ENCODE measurements around the gene RHOXF2.
"Not testable (repeated sequence)": the region's sequence is repeated elsewhere in the genome, so short reads cannot be mapped to it uniquely, and the experiment has no call there.

Gene RHOXF2

DNA sequence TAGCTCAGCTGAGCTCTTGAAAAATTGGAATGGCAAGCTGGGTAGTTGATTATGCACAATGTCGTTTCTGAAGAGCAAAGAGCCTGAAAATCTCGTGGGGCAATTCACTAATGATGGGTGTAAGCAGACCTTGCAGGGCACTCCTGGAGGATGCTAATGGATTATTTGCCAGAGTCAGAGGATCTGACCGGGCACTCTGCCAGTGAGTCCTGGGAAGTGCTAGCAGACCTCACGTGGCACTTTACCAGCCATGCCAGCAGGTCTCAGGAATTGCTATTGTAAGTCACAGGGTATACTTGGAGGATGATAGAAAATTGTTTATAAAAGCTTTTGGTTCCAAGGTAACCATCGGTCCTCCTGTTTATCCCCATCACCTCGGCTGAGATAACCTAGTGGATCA is 37.4 kb downstream of the RHOXF2 start:
- not testable (repeated sequence) for DNase-seq (ENCODE audit: low read depth); H3K4me3 ChIP-seq (ENCODE audit: low read depth, low read length)

DNA sequence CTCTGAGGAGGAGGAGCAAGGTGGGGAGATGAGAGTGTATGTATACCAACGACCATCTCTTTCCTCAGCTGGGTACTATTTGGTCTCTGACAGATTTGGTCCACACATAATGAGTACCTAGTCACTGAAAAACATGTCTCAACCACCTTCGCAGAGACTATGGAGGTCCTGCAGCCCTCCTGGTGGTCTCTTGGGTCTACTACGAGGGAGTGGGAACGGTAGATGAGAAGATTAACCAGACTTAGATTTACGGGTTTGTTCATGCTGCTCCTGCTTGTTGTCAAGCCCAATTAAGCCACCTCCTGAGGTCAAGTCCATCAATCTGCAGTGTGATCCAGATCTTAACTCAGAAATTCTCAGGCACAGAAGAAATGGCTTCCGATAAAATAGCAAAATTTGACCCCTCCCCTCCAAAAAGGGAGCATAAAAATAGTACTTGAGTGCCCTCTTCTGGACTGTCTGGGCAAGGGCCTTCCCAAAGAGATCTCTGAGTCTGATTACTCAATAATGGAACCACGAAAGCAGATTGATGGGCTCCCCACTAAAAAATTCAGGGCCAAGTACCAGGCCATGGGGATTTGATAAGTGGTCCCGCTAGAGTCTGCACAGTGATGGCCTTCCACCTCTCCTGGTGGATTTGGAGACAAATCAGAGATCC is 38.3 kb downstream of the RHOXF2 start:
- H3K4me3 ChIP-seq (ENCODE audit: low read depth, low read length); DNase-seq (ENCODE audit: low read depth): not testable (repeated sequence)

DNA sequence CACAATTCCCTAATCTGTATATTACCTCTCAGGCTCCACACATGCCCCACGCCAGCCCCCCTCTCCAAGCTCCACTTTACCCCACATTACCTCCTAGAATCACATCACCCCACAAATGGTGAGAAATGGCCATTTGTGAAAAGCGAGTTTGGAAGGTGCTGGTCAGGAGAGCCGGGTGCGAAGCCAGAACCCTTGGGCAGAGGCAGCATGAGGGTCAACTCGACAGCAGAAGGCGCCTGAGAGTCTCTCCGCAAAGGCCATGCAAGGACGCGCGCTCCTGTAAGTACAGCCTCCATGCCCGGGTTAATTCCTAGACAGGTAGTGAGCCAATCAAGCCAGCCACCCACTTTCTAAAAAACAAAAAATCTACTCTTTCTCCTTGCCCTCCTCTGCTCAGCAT is 42.4 kb downstream of the RHOXF2 start:
- no peak for DNase-seq (ENCODE audit: low read depth)
- no peak overlapping the region for H3K4me3 ChIP-seq (ENCODE audit: low read depth, low read length)

DNA sequence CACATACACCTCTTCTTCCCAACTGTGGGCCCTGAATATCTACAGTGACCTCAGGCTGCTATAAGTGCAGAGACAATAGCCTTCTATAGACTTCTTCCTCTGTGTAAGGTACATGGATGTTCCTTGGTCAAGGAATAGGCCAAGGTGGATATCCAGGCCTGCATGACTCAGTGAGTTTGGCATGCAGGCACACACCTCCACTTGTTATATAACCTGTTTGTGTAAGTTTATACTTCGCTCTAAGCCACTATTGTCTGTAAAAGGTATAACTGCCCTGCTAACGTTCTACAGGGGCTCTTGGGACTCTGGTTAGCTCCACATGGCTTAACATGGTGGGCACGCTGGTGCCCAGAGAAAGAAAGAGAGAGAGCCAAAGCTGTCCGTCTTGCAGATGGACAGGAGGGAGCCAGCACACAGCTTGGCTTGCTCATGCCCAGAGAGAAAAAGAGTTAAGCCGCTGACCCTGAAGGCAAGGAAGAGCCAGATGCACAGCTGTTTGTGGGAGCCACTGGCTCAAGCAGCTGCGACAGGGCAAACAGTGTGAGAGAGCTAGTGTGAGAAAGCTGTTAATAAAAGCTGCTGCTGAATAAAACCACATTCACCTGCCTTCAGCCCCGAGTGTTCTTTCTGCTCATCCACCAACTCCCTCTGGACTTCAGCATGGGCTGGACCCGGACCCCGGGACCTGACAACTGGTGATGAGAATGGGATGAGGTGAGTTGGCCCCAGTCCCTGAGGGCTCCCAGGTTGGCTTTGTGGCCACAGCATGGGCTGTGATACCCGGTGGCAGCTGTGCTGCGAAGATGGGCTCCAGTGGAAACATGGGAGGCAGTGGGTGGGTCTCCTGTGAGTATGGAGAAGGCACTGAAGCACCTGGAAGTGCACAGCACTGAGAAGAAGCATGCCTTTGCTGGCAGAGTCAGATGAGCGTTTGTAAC is 47.7 kb downstream of the RHOXF2 start:
- no peak overlapping the region for H3K4me3 ChIP-seq (ENCODE audit: low read depth, low read length)
- no peak for DNase-seq (ENCODE audit: low read depth)

DNA sequence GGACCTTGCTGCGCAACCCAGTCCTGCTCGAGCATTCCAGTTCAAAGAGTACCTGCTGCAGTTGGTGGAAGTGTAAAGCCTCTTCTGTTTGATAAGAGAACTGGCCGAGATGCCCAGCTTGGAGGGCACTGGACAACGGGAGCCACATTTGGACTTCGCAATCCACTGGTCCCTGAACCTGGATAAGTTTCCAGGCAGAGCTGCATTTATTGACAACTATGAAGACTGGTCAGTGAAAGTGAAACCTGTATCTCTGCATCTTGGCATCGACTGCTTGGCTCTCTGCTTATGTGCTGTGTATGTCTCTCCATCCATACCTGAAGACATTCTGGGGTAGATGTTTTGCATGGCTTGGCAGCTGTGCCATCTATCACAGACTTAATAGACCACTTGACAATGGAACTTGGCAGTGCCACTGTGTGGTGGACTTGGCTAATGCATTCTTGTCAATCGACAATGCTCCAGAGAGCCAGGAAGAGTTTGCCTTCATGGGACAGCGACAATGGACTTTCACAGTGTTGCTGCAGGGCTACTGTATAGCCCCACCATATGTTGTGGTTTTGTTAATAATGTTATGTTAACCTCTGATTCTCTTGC is 48.7 kb downstream of the RHOXF2 start:
- no peak overlapping the region for H3K4me3 ChIP-seq (ENCODE audit: low read depth, low read length)
- DNase-seq (ENCODE audit: low read depth) = no peak

DNA sequence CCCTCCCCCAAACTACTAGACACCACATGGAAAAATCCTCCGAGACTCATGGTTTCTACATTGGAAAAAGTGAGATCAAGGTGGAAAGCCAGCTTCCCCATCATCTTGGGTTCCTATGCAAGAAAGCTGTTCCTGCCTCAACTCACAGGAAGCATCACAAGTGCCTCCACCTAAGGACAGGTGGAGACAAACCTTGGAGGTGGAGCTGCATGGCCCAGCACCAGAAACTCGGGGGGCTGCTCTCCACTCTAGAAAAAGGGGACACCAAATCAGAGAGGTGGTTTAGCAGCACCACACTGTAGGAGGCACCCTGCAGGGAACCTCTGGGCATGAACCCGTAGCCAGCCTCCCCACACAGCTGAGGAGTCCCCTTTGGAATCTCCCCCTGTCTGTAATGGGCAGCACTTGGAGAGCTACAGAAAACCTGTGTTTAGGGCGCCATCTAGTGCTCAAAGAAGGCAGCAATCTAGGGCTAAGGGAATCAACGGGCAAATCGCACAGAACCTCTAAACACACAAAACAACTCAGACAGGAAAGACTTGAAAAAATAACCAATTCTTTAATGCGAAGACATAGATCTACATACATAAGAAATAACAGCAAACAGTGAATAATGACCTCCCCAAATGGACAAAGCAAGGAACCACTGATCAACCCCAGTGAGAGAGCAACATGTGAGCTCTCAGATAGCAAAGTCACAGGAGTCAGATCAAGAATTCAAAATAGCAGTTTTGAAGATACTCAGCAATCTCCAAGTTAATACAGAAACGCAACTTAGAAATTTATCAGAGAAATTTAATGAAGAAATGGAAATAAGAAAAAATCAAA is 55.2 kb downstream of the RHOXF2 start:
- no peak overlapping the region for H3K4me3 ChIP-seq (ENCODE audit: low read depth, low read length)
- DNase-seq (ENCODE audit: low read depth) = no peak

Data from skeletal muscle cell (primary cell).